ENCODE results near the gene PRSS22.

GRCh38 chr16:2859686-2860265, 1.8 kb upstream of the PRSS22 start:
- TF ChIP-seq CTCF (IDR thresholded peaks at IDR 0.05) = no peak
- TF ChIP-seq POLR2A (IDR thresholded peaks at IDR 0.05) = no peak
